Activated CD4-positive, CD25-positive, alpha-beta regulatory T cell (primary cell): ENCODE data around the gene OR6X1.
"Not testable (repeated sequence)": the region's sequence is repeated elsewhere in the genome, so short reads cannot be mapped to it uniquely, and the experiment has no call there.

Experiments
- DNase-seq, 4 experiments: peaks; one replicate each; lab custom pipeline; 2025; lab: John Stamatoyannopoulos, UW

OR6X1 gene

DNA sequence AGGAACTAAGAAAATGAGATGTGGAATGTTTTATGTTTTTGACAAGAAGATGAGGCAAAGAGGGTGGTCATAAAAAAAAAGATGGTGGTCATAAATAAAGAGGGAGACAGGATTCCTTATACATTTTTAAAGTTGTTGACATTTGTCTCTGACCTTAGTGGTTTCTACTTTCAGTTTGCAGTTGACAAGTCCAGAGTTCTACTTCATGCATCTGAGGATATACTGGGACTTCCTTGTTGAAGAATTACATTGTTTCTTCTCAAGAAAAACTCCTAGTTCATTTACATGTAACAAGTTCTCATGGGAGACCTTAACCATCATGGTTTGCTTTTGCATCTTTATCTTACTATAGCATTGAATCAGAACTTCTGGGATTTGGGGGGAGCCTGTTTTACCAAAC lies 1.2 kb downstream of the OR6X1 start:
- DNase-seq: no peak

- DNase-seq: no peak
Measured at GRCh38 chr11:123751781-123752180, 2.5 kb downstream of the OR6X1 start.

- not testable (repeated sequence) for DNase-seq
Measured at GRCh38 chr11:123748349-123748748, 6.0 kb downstream of the OR6X1 start.

DNA sequence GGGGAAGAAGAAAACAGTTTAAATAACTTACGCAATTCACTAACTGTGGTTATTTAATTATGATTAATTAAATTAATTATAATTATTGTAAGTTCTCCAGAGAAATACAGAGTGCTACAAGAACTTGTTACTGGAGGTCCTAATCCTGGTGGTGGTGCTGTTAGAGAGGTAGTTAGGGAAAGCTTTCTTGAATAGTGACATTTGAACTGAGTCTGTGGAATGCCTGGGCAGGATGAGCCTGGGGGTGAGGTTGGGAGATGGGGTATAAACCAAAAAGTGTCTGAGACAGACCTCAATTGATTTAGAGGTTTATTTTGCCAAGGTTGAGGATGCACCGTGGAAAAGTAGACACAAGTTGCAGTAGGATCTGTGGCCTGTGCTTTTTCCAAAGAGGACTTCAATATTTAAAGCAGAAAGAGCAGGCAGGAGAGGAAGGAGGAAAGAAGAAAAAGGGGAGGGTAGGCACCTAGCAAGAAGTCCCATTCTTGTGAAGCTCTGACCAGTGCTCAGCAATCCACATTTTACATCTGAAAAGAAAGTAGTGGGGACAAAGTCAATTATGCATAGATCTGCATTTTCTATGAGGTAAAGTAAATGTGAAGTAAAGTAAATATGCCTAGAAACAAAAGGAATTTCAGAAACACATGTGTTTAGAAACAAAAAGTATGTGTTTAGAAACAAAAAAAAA lies 8.4 kb downstream of the OR6X1 start:
- no peak for DNase-seq

GRCh38 chr11:123742724-123743120 lies 11.6 kb downstream of the OR6X1 start:
- DNase-seq: no peak

DNA sequence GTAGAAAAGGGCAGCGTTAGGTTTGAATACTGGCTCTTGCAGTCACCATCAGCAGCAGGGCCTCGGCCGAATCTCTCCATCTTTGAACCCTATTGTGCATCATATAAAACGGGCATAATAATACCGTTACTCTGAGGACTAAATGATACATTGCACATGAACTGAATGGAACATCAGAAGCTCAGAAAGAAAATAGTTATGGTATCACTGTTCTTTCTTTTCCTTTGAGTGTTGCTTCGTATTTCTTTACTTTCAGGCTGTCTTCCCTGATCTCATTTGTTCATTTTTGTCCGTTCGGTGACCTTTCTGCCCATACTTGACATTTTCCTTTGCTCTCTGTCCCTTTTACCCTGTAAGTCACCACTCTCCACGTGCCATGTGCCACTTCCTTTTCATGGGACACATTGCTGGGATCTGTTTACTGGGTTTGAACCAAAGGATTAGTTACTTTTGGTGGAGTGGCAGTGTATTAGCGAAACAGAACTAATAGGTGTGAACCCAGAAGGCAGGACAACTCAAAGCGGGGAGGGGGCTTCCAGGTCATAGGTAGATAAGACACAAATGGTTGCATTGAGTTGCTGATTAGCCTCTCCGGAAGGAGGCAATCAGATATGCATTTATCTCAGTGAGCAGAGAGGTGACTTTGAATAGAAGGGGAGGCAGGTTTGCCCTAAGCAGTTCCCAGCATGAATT lies 12.1 kb downstream of the OR6X1 start:
- no peak for DNase-seq

DNA sequence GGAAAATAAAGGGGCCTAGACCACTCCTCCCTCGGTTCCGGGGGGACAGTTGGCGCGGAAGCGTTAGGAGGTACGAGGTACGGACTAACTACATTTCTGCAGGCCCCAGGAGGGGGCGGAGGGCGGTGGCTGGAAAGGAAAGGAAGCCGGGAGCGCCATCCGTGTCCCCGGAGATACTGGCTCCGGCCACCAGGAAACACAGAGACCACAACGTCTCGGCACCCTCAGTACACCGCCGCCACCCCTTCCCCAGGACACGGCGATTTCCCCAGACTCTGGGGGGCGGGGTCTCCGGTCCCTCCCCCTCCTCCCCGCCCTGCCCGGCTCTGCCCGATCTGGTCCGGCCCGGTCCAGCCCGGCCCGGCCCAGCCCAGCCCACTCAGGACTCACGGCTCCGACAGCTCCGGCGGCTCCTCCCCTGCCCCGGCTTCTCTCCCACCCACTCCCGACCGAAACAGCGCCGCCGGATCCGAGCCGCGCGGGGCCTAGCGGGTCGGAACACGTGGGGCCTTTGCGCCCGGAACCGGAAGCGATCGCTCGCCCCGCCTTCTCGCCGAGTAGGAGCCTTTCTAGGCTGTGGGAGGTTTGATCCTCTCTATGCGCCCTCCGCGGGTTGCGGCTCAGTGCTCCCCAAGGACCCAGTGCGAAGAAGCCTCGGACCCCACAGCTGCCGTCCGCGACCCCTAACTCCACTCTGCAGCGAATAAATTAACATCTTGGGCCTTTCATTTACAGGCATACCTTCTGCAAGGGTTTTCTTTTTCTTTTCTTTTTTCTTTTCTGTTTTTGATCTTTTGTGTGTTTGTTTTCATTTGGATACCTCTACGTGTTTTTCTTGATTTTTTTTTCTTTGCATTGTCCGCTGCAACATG lies 12.9 kb downstream of the OR6X1 start, which contains the start of gene ZNF202:
ZNF202 (minus strand) TSS at position 502 of the 872 bp plus-strand sequence. CDS start 10,772 bp downstream, outside the sequence.
- peak; percentile 80 to 85 (median 82) for DNase-seq

GRCh38 chr11:123740787-123741158 lies 13.5 kb downstream of the OR6X1 start:
- DNase-seq: no peak

DNA sequence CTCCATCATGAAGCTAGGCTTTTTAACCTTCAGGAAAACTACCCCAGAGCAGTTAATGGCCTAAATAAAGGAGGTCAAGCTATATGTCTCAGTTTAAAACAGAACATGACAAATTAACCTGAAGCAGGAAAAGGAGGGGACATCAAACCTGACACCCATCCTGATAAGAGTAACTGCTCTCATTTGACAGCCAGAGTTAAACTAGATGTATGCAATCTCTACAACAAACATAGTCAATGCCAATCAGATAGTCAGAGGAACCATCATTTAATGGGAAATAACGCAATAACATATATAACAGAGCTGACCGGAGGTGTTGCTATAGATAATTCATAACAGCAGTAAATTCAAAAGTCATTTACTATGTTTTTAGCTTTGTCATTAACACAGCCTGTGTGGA lies 15.9 kb downstream of the OR6X1 start:
- DNase-seq: no peak

GRCh38 chr11:123736769-123737168 lies 17.5 kb downstream of the OR6X1 start:
- DNase-seq: no peak

DNA sequence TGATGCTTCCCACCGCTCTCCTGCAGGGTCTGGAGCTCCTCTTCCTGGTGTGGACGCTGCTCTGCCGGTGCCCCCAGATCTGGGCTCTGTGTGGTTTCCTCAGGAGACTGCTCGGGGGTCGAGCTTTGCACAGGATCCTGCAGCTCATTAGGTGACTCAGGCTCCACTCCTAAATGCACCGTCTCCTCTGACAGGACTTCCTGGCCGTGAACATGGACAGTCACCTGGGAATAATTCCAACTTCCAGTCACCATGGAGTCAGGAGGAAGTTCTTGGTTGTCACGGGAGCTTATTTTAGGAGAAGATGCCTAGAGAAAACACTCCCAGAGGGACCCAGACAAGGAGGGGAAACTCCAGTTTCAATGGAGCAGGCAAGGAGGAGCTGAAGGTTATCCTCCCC lies 24.7 kb downstream of the OR6X1 start:
- DNase-seq: no peak

DNA sequence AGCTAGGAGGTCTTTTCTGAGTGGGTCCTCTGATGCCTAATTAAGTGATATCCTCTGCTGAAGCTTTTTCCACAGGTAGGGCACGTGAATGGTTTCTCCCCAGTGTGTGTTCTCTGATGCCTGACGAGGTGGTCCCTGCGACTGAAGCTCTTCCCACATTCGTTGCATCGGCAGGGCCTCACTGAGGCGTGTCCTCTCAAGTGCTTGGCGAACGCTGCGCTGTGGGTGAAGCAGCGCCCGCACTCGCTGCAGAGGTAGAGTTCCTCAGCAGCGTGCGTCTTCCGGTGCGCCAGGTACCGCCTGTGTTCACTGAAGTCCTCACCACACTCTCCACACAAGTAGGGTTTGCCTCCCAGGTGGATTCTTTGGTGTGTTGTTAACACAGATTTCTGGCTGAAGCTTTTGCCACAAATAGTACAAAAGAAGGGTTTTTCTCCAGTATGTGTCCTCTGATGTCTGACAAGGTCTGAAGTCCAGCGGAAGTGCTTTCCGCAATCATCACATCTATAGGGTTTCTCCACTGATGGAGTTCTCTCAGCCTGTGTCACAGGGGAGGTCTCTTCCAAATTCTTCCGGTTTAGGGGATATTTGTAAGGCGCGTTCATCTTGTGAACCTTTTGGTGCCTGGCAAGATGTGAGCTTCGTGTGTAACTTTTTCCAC lies 28.2 kb downstream of the OR6X1 start:
- DNase-seq: no peak

GRCh38 chr11:123719452-123719851 lies 34.9 kb downstream of the OR6X1 start:
- no peak for DNase-seq

DNA sequence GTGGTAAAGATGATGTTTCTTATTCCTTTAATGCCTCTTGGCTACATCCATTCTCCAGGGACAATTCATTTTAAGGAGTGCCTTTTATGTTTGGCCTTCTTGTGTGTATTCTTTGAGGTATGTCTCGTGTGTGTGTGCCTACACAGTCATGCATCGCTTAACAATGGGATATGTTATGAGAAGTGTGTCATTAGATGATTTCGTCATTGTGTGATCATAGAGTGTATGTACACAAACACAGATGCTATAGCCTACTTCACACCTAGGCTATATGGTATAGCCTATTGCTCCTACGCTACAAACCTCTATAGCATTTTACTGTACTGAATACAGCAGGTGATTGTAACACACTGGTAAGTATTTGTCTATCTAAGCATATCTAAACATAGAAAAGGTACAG lies 35.8 kb downstream of the OR6X1 start:
- DNase-seq: no peak

GRCh38 chr11:123718063-123718462 lies 36.3 kb downstream of the OR6X1 start:
- DNase-seq: no peak

- DNase-seq: not testable (repeated sequence)
Measured at GRCh38 chr11:123712627-123713026, 41.7 kb downstream of the OR6X1 start.

DNA sequence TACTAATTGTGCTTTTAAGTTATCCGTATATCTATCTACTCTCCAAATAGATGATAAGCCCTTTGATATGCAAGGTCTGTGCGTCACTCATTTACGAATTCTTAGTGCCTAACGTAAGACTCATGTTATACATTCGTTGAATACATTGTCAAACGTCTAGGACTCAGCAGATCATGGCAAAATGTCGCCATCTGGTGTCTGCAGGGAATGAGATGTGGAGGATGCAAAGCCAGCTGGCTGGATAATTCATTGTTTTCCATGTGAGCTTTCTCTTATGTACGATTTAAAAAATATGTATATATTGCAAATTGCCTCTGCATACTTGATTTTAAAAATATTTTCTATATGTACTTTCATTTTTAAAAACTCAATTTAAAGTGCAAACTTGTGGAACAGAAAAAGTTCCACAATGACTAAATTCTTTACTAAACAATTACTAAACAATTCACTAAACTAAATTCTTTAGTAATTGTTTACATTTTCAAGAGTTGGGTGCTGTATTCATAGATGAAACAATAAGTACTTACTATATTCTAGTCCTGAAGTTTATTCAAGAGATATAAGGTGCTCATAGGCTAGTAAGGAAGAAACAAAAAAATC lies 46.6 kb downstream of the OR6X1 start:
- DNase-seq: peak in 2 of 4 experiments; percentile 11

- no peak for DNase-seq
Measured at GRCh38 chr11:123707206-123707605, 47.1 kb downstream of the OR6X1 start.

- no peak for DNase-seq
Measured at GRCh38 chr11:123704341-123704740, 50.0 kb downstream of the OR6X1 start.
